T-cell (primary cell): ENCODE results near the gene MIPEP. TPM values are rescaled to one million over a fixed set of nuclear protein-coding genes. Genes with fewer than 3 reads are reported as not detected.

Experiments
- ATAC-seq, 4 experiments: fragments of 200-7000 bp in 3 of 4; fragments of 150-1000 bp in 1 of 4; cut with Tn5 transposase; replicated peaks in 1 of 4; 1 replicate in 3 of 4; 2 replicates in 1 of 4; pipeline ENCODE4 v1.10.0; 2021; ENCODE audit warnings: moderate library complexity in 3 of 4, mild to moderate bottlenecking in 2 of 4, moderate number of reproducible peaks in 1 of 4
- CTCF ChIA-PET, 2 donors: fragments of 300-600 bp; sonication (Branson Sonifier 250); formaldehyde crosslinking; loops; one replicate each; lab custom pipeline; 2022; ENCODE audit warnings: antibody characterized with exemption in 2 of 2; lab: Charles Lee
- POLR2A ChIA-PET, 2 donors: fragments of 300-600 bp; sonication (Branson Sonifier 250); formaldehyde crosslinking; loops; one replicate each; lab custom pipeline; 2022; ENCODE audit warnings: antibody characterized with exemption in 2 of 2; lab: Charles Lee
- DNase-seq, 35 experiments: peaks; one replicate each; pipeline versions ENCODE4 v3.0.0 to v3.0.0-alpha.2; 2013 to 2023
- H3K27ac ChIP-seq: one replicate; pipeline ENCODE4 v1.5.1; 2013; ENCODE audit warnings: low read length
- H3K27me3 ChIP-seq, 2 experiments: replicated peaks in 1 of 2; 1 replicate in 1 of 2; 2 replicates in 1 of 2; pipeline versions ENCODE4 v1.6.1 to v1.7.0; 2013; ENCODE audit warnings: low read length in 1 of 2, mixed read lengths in 1 of 2; ENCODE audit not compliant: control insufficient read depth in 2 of 2, insufficient read depth in 2 of 2; ENCODE audit errors: extremely low read depth in 1 of 2
- H3K36me3 ChIP-seq, 2 donors: 1 replicate in 1 of 2; 2 replicates in 1 of 2; pipeline versions ENCODE4 v1.6.1 to v1.7.0; 2013; ENCODE audit warnings: low read length in 1 of 2; ENCODE audit not compliant: control insufficient read depth in 2 of 2, insufficient read depth in 1 of 2; ENCODE audit errors: extremely low read depth in 1 of 2
- H3K4me1 ChIP-seq, 2 experiments: 1 replicate in 1 of 2; 2 replicates in 1 of 2; pipeline versions ENCODE4 v1.6.1 to v1.7.0; 2013; ENCODE audit warnings: low read length in 2 of 2, mixed read lengths in 1 of 2; ENCODE audit not compliant: insufficient read depth in 2 of 2, control insufficient read depth in 1 of 2; ENCODE audit errors: extremely low read depth in 1 of 2
- H3K4me3 ChIP-seq, 2 donors: 1 replicate in 1 of 2; 2 replicates in 1 of 2; pipeline versions ENCODE4 v1.5.1 to v1.7.0; 2013; ENCODE audit warnings: mild to moderate bottlenecking in 2 of 2, low read length in 1 of 2, moderate library complexity in 1 of 2; ENCODE audit not compliant: control insufficient read depth in 1 of 2; ENCODE audit errors: extremely low read depth in 1 of 2
- H3K9me3 ChIP-seq: 2 replicates; pipeline ENCODE4 v1.7.0; 2013
- H3K27ac Mint-ChIP-seq, 2 donors: one replicate each; pipeline ENCODE4 v1.8.0; 2020 to 2021; ENCODE audit warnings: mild to moderate bottlenecking in 2 of 2, mixed read lengths in 2 of 2
- H3K27me3 Mint-ChIP-seq, 2 donors: one replicate each; pipeline ENCODE4 v1.8.0; 2021 to 2022; ENCODE audit warnings: mixed read lengths in 2 of 2
- H3K36me3 Mint-ChIP-seq: one replicate; pipeline ENCODE4 v1.8.0; 2021; ENCODE audit warnings: mixed read lengths
- H3K4me1 Mint-ChIP-seq, 3 donors: one replicate each; pipeline ENCODE4 v1.8.0; 2020 to 2022; ENCODE audit warnings: mixed read lengths in 3 of 3, mild to moderate bottlenecking in 1 of 3
- H3K4me3 Mint-ChIP-seq, 3 donors: one replicate each; pipeline ENCODE4 v1.8.0; 2020 to 2022; ENCODE audit warnings: mild to moderate bottlenecking in 3 of 3, mixed read lengths in 3 of 3, moderate library complexity in 3 of 3
- H3K9me3 Mint-ChIP-seq, 3 donors: one replicate each; pipeline ENCODE4 v1.8.0; 2020 to 2022; ENCODE audit warnings: mixed read lengths in 3 of 3
- WGBS: methylation state at CpG from one replicate; pipeline ENCODE4 v1.1.5; 2013; ENCODE audit warnings: missing lambda C conversion rate; ENCODE audit not compliant: insufficient coverage; 5-methylcytosine and 5-hydroxymethylcytosine counted together
- total RNA-seq, 35 experiments: library from RNA in 6 of 35; stranded (reverse) in 6 of 35; fragments of 120-200 nt in 1 of 35; gene quantifications; one replicate each; pipeline versions ENCODE4 v1.2.1 to v1.2.4 and lab custom pipeline; 2013 to 2026

MIPEP gene
- total RNA-seq, 5 donors from 2014 or later (not counting 1 experiment from before 2014, with no cell fraction given), result 6.3 to 13.8 (median 12.3) TPM

DNA sequence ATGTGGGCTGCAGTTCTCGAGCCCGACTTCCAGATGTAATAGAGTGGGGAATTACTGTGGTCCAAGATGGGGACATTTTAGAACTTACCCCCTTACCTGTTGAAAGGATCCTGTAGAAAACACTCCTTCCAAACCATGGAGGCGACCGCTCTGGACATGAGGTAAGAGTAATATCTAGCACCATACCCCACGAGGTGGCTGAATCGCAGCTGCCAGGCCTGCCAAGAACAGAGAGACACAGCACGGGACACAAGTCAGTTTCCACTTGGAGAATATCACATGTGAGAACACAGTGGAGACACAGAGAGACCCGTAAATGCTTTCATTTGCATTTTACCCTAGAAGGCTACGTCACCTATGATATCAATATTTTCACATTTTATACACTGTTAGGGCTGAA is 129.2 kb downstream of the MIPEP start:
- Mint-ChIP-seq H3K27me3 (no peaks in the 10 kb centered on the region), H3K27ac (no peak overlapping the region), H3K36me3 (peaks cover 25% of the 10 kb centered on the region), H3K4me3 (no peak overlapping the region), H3K4me1 (peaks cover under 1 to 12% (median 5%) of the 10 kb centered on the region in 3 donors), H3K9me3 (no peaks in the 10 kb centered on the region)
- WGBS, result 84% methylated on average over 4 of the region's 9 CpGs
- H3K9me3 ChIP-seq, result no peaks in the 10 kb centered on the region
- H3K27ac ChIP-seq, result no peak overlapping the region
- DNase-seq (no peak), ATAC-seq (no peak)
- POLR2A ChIA-PET, result no interaction called here
- peaks cover 0 to 2% of the 10 kb centered on the region in 2 experiments for H3K4me1 ChIP-seq
- H3K27me3 ChIP-seq, result no peaks in the 10 kb centered on the region
- no peak overlapping the region for H3K4me3 ChIP-seq
- peaks cover 0 to 4% of the 10 kb centered on the region in 2 donors for H3K36me3 ChIP-seq
- CTCF ChIA-PET, result interaction anchor here in 1 of 2 donors (0.6 kb wide), 1 partner anchor 75 kb away, joined by 3 read pairs; no protein-coding TSS in a partner anchor

DNA sequence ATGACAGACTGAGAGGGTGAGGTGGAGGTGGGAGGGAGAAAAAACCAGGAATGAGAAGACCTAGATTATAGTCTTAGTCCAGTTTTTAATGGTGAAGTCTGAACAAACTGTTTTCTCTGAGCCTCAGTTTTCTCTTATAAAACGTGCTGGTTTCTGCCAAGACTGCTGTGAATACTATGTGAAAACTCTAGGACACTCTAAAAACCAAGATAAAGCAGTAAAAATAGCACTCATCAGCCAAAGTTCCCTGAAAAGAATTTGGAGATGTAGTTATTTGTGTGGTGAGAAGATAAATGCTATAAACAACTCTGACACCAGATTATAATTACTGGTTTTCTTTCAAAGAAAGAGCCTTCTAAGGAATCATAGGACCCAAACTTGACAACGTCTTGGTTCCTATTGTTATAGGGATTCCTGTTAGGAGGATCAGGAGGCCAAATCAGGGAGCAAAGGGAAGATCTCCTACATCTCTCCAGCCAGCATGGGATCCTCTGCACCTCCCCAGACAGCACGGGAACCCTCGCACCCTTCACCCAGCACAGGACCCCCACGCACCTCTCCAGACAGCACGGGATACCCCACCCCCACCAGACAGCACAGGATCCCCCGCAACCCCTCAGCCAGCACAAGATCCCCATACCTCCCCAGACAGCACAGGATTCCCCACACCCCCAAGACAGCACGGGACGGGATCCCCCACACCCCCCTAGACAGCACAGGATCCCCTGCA is 130.2 kb downstream of the MIPEP start:
- Histone ChIP-seq H3K9me3 (no peaks in the 10 kb centered on the region), H3K36me3 (peaks cover 0 to 4% of the 10 kb centered on the region in 2 donors), H3K27me3 (no peaks in the 10 kb centered on the region), H3K4me1 (peaks cover 0 to 2% of the 10 kb centered on the region in 2 experiments), H3K27ac (no peak overlapping the region), H3K4me3 (no peak overlapping the region)
- H3K4me3 Mint-ChIP-seq, result no peak overlapping the region
- CTCF ChIA-PET, result interaction anchor here in 1 of 2 donors (0.6 kb wide), 1 partner anchor 345 kb away, joined by 5 read pairs; no protein-coding TSS in a partner anchor
- no peaks in the 10 kb centered on the region for H3K9me3 Mint-ChIP-seq
- ATAC-seq (no peak), DNase-seq (no peak)
- no peaks in the 10 kb centered on the region for H3K27me3 Mint-ChIP-seq
- peaks cover 9 to 22% (median 13%) of the 10 kb centered on the region in 3 donors for H3K4me1 Mint-ChIP-seq
- H3K36me3 Mint-ChIP-seq, result peaks cover 30% of the 10 kb centered on the region
- POLR2A ChIA-PET, result no interaction called here
- H3K27ac Mint-ChIP-seq, result no peak overlapping the region
- 100% methylated on average over 5 of the region's 9 CpGs for WGBS

DNA sequence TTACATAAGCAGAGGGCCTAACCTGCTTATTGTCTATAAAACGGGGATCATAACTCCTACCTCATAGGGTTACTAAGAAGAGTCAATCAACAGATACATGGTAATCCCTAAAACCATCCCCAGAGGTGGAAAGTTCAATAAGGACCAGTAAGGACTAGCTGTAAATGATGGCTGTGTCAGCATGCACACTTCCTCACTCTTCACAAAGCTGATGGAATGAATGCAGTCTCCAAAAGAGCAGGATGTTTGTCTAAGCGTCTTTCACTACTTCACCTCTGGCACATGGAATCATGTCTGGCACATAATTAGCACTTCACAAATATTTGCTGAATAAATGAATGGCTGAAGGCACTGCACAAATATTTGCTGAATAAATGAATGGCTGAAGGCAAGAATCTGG is 134.2 kb downstream of the MIPEP start:
- no peak overlapping the region for H3K4me3 ChIP-seq
- Mint-ChIP-seq H3K27ac (peak overlapping the region; percentile 77 to 84), H3K4me3 (peak overlapping the region in 1 of 3 donors; percentile 50), H3K36me3 (peaks cover 42% of the 10 kb centered on the region), H3K27me3 (no peaks in the 10 kb centered on the region), H3K9me3 (no peaks in the 10 kb centered on the region), H3K4me1 (peaks cover 28 to 52% (median 31%) of the 10 kb centered on the region in 3 donors)
- no peaks in the 10 kb centered on the region for H3K27me3 ChIP-seq
- peaks cover 4 to 5% of the 10 kb centered on the region in 2 donors for H3K36me3 ChIP-seq
- peak overlapping the region; percentile 36 for H3K27ac ChIP-seq
- WGBS, result no CpG with 5 or more reads among the region's 2 CpGs
- ChIA-PET CTCF (interaction anchor here in 1 of 2 donors (0.7 kb wide), 1 partner anchor 116 kb away, joined by 3 read pairs; no protein-coding TSS in a partner anchor), POLR2A (no interaction called here)
- ATAC-seq, result no peak
- no peak for DNase-seq
- peaks cover 0 to 2% of the 10 kb centered on the region in 2 experiments for H3K4me1 ChIP-seq
- H3K9me3 ChIP-seq, result no peaks in the 10 kb centered on the region

DNA sequence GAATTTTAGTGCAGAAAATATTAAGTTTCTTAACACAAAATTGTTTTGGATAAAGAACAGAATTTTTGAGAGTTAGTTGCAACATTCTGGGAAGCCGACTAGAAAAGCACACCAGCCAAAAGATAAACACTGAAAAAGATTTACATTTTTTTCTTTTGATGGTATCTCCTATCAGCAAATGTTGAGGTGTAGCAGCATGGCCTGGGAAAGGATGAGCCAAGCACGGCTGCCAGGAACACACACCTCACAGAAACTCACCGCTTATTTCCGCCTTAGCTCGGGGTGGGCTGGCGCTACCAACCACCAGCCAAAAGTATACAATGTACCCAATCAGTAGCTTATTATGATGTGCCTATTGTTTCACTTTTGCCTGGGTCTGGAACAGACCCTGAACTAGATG is 134.7 kb downstream of the MIPEP start:
- DNase-seq (peak in 25 of 35 experiments; percentile 2 to 46 (median 16)), ATAC-seq (peak; percentile 66 to 95 (median 82))
- Mint-ChIP-seq H3K27ac (peak overlapping the region; percentile 77 to 84), H3K4me3 (peak overlapping the region in 2 of 3 donors; percentile 37 to 50), H3K9me3 (no peaks in the 10 kb centered on the region), H3K27me3 (no peaks in the 10 kb centered on the region), H3K4me1 (peaks cover 28 to 52% (median 31%) of the 10 kb centered on the region in 3 donors), H3K36me3 (peaks cover 41% of the 10 kb centered on the region)
- H3K9me3 ChIP-seq, result no peaks in the 10 kb centered on the region
- H3K27me3 ChIP-seq, result no peaks in the 10 kb centered on the region
- WGBS, result 34% methylated on average over 2 of the region's 6 CpGs
- peaks cover 0 to 2% of the 10 kb centered on the region in 2 experiments for H3K4me1 ChIP-seq
- no peak overlapping the region for H3K4me3 ChIP-seq
- CTCF ChIA-PET, result interaction anchor here in 1 of 2 donors (0.7 kb wide), 1 partner anchor 116 kb away, joined by 3 read pairs; no protein-coding TSS in a partner anchor
- POLR2A ChIA-PET, result no interaction called here
- peaks cover 3 to 5% of the 10 kb centered on the region in 2 donors for H3K36me3 ChIP-seq
- H3K27ac ChIP-seq, result peak overlapping the region; percentile 36

DNA sequence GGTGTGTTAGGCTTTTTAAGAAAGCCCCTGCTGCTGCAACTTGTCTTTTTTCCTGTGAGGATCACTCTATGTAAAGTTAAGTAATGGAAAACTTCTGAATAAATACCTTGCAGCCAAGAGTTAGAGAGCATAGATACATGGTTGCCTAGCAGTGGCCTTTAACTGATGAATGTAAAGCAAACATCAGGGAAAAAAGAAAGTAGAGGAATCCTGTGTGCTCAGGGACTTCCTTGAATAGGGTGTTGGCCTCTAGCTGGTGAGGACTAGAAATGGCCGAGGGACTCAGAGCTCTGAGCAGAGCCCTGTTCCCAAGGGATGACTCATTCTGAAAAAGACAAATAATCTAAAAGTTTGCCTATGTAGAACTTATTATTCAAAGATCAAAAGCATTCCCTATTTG is 135.7 kb downstream of the MIPEP start:
- H3K4me3 Mint-ChIP-seq, result no peak overlapping the region
- Histone ChIP-seq H3K36me3 (peaks cover 0 to 5% of the 10 kb centered on the region in 2 donors), H3K4me1 (peaks cover 0 to 2% of the 10 kb centered on the region in 2 experiments), H3K27ac (peak overlapping the region; percentile 19), H3K27me3 (no peaks in the 10 kb centered on the region), H3K4me3 (no peak overlapping the region), H3K9me3 (no peaks in the 10 kb centered on the region)
- peaks cover 28 to 54% (median 31%) of the 10 kb centered on the region in 3 donors for H3K4me1 Mint-ChIP-seq
- ATAC-seq (no peak), DNase-seq (no peak)
- peak overlapping the region; percentile 53 to 69 for H3K27ac Mint-ChIP-seq
- no CpG with 5 or more reads among the region's 1 CpG for WGBS
- H3K9me3 Mint-ChIP-seq, result no peaks in the 10 kb centered on the region
- CTCF ChIA-PET, result no interaction called here
- peaks cover 33% of the 10 kb centered on the region for H3K36me3 Mint-ChIP-seq
- POLR2A ChIA-PET, result no interaction called here
- H3K27me3 Mint-ChIP-seq, result no peaks in the 10 kb centered on the region

DNA sequence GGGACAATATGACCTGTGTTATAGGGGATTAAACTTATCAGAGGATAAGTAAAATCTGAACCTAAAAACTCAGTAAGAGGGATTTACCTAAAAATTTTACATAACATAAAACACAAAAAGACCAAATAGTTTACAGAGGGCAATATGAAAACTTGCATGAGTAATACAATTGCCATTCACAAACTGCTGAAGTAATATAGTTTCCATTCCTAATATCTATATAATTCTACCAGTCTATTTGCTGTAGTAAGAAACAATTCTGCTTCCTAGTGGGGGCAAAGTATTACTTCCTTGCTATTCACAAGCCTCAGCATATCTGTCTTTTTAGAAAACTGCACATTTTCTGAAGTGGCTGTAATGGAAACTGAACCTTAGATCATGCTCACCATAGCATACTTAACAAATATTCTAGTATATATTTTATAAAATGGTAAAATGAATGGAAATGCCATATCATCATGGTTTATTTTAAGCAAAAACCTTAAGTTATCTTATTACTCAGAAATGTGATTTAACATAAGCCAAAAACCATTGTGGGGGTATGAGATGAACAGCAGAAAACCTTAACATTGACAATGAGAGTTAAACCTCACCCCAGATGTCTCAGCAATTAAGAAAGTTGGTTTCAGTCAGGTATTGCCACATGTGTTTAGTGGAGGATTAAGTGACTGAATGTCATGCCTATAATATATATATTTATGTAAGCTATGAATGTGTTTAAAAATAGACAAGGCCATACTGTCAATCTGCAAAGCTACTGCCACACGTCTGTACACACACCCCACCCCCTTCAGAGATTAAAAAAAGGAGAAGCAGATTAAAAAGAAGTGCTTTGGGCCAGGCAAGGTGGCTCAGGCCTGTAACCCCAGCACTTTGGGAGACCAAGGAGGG is 136.8 kb downstream of the MIPEP start:
- Mint-ChIP-seq H3K36me3 (peaks cover 30% of the 10 kb centered on the region), H3K4me1 (peaks cover 28 to 47% (median 30%) of the 10 kb centered on the region in 3 donors), H3K27me3 (no peaks in the 10 kb centered on the region), H3K9me3 (no peaks in the 10 kb centered on the region), H3K27ac (no peak overlapping the region), H3K4me3 (no peak overlapping the region)
- CTCF ChIA-PET, result interaction anchor here in 1 of 2 donors (1.2 kb wide), 1 partner anchor 10 kb away, joined by 4 read pairs; no protein-coding TSS in a partner anchor
- Histone ChIP-seq H3K27me3 (no peaks in the 10 kb centered on the region), H3K4me3 (no peak overlapping the region), H3K27ac (no peak overlapping the region), H3K36me3 (peaks cover 0 to 5% of the 10 kb centered on the region in 2 donors), H3K9me3 (no peaks in the 10 kb centered on the region), H3K4me1 (no peaks in the 10 kb centered on the region)
- POLR2A ChIA-PET, result no interaction called here
- no CpG with 5 or more reads among the region's 1 CpG for WGBS
- no peak for DNase-seq
- ATAC-seq, result no peak
